Thoracic aorta (tissue), 2 donors: ENCODE results near the gene PDE2A. TPM values are rescaled to one million over a fixed set of nuclear protein-coding genes. Genes with fewer than 3 reads are reported as not detected.

ENCODE experiments used
- ATAC-seq: fragments of 150-250 bp; one replicate; pipeline ENCODE4 v1.8.0; 2017; ENCODE audit warnings: low read depth; ENCODE audit not compliant: insufficient number of reproducible peaks, low FRiP score
- DNase-seq: peaks from one replicate; pipeline ENCODE4 v3.0.0-alpha.2; 2020; ENCODE audit warnings: low spot score
- H3K27ac ChIP-seq, 2 donors: fragments of 200-600 bp; sonication (generic); 1 replicate in 1 of 2; 2 replicates in 1 of 2; pipeline ENCODE4 v1.5.1; 2016; ENCODE audit warnings: mild to moderate bottlenecking in 2 of 2, moderate library complexity in 2 of 2
- H3K27me3 ChIP-seq: fragments of 200-600 bp; sonication (generic); replicated peaks from 2 replicates; pipeline ENCODE4 v1.6.0; 2016; ENCODE audit warnings: mild to moderate bottlenecking; ENCODE audit not compliant: insufficient read depth
- H3K36me3 ChIP-seq: fragments of 200-600 bp; sonication (generic); one replicate; pipeline ENCODE4 v1.5.1; 2016
- H3K4me1 ChIP-seq, 2 donors: fragments of 200-600 bp; sonication (generic); 1 replicate in 1 of 2; 2 replicates in 1 of 2; pipeline versions ENCODE4 v1.5.1 to v1.6.0; 2016; ENCODE audit warnings: low read depth in 2 of 2, mild to moderate bottlenecking in 1 of 2; ENCODE audit not compliant: control insufficient read depth in 1 of 2
- H3K4me3 ChIP-seq: fragments of 200-600 bp; sonication (generic); 2 replicates; pipeline ENCODE4 v1.5.1; 2016; ENCODE audit warnings: mild to moderate bottlenecking
- H3K9me3 ChIP-seq: fragments of 200-600 bp; sonication (generic); 2 replicates; pipeline ENCODE4 v1.5.1; 2016
- total RNA-seq, 2 donors: library from RNA; depleted of rRNA; stranded (reverse); fragments of >200 nt; gene quantifications; one replicate each; pipeline versions ENCODE4 v1.1.0 to v1.2.3, GENCODE V29; 2016
- TF ChIP-seq, protein P1 (sequence below): fragments of 200-600 bp; sonication (generic); IDR thresholded peaks from one replicate; pipeline ENCODE4 v1.5.1; 2019; ENCODE audit warnings: antibody characterized with exemption

Gene PDE2A
- total RNA-seq, 2 donors from 2014 or later, result 28.1 to 37.1 TPM

DNA sequence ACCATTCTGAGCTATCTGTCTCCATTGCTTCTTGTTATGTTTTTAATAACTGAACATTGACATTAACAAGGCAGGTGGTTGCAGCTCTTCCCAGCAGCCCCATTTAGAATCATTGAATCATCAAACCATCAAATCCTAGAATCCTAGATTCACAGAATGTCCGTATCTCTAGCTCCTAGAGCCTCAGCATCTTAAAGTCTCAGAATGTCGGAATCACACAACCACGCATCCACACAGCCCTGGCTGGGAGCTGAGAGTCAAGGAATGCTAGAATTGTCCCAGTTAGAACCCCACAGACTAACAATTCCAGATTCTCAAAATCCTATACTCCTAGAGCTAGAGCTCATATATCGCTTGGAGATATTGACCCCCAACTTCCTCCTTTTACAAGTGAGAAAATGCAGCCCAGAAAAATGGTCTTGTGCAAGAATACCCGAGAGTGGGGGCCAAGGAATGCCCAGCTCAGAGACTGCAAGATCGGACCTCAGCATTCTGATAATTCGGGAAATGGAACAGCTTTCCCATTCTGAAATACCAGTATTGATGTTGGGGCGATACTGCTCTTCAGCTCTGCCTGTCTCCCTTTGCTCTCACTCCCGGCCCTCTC, 38.8 kb downstream of the PDE2A start:
- Histone ChIP-seq H3K36me3 (no peaks in the 10 kb centered on the region), H3K4me1 (peaks cover 0 to 15% of the 10 kb centered on the region in 2 donors), H3K27me3 (no peaks in the 10 kb centered on the region), H3K4me3 (no peak overlapping the region), H3K9me3 (no peaks in the 10 kb centered on the region), H3K27ac (no peak overlapping the region)
- no peak for DNase-seq
- TF ChIP-seq, protein P1, sequence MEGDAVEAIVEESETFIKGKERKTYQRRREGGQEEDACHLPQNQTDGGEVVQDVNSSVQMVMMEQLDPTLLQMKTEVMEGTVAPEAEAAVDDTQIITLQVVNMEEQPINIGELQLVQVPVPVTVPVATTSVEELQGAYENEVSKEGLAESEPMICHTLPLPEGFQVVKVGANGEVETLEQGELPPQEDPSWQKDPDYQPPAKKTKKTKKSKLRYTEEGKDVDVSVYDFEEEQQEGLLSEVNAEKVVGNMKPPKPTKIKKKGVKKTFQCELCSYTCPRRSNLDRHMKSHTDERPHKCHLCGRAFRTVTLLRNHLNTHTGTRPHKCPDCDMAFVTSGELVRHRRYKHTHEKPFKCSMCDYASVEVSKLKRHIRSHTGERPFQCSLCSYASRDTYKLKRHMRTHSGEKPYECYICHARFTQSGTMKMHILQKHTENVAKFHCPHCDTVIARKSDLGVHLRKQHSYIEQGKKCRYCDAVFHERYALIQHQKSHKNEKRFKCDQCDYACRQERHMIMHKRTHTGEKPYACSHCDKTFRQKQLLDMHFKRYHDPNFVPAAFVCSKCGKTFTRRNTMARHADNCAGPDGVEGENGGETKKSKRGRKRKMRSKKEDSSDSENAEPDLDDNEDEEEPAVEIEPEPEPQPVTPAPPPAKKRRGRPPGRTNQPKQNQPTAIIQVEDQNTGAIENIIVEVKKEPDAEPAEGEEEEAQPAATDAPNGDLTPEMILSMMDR, result no peak
- no peak for ATAC-seq

DNA sequence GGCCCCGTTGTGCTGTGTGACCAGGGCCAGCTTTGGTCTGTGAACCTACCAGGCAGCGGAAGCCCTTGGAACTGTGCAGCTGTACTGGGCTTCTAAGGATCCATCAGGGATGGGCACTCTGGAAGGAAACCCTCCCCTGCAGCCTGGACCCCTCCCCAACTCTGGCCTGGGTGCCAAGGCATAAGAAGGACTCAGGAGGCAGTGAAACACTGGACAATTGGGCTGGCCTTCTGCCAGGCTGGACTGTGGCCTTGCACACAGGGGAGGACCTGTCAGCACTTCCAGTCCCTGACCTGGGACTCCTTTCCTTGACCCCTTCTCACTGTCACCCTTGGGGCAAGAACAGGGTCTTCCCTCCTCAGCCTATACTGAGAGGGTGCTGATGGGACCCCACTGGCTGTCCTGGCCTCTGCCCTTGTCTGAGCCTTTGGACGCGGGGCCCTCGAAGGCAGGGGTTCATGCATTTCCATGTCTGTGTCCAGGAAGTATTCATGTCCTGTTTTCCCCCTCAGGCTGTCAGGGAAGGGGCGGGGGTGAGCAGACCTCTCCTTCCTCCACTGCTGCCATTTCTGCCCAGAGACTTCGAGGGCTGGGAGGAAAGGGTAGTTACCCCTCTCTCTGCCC, 39.6 kb downstream of the PDE2A start:
- no peaks in the 10 kb centered on the region for H3K27me3 ChIP-seq
- no peak for DNase-seq
- H3K9me3 ChIP-seq, result no peaks in the 10 kb centered on the region
- TF ChIP-seq, protein P1, result no peak
- ATAC-seq, result no peak
- H3K27ac ChIP-seq, result no peak overlapping the region
- no peaks in the 10 kb centered on the region for H3K36me3 ChIP-seq
- H3K4me1 ChIP-seq, result peaks cover 0 to 15% of the 10 kb centered on the region in 2 donors
- H3K4me3 ChIP-seq, result no peak overlapping the region

DNA sequence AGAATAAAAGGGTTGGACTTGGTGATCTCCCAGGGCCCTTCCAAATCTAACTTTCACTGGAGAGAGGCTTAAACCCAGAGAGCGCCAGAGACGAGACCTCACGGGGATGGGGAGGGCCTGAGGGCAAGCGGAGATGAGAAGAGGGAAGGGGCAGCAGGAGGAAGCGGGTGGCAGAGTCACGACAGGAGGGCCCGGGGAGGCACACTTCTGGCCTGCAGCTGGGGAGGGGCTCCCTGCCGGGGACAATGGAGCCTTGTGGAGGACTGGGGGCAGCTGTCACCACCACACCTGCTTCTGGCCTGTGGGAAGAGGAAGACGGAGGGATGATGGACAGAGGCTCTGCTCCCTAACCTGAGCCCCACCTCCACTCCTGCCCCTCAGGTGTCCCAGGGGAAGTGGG, 40.2 kb downstream of the PDE2A start:
- Histone ChIP-seq H3K4me3 (no peak overlapping the region), H3K9me3 (no peaks in the 10 kb centered on the region), H3K4me1 (peaks cover 0 to 15% of the 10 kb centered on the region in 2 donors), H3K27ac (no peak overlapping the region), H3K27me3 (no peaks in the 10 kb centered on the region), H3K36me3 (no peaks in the 10 kb centered on the region)
- ATAC-seq (no peak), DNase-seq (no peak)
- TF ChIP-seq, protein P1, result no peak

DNA sequence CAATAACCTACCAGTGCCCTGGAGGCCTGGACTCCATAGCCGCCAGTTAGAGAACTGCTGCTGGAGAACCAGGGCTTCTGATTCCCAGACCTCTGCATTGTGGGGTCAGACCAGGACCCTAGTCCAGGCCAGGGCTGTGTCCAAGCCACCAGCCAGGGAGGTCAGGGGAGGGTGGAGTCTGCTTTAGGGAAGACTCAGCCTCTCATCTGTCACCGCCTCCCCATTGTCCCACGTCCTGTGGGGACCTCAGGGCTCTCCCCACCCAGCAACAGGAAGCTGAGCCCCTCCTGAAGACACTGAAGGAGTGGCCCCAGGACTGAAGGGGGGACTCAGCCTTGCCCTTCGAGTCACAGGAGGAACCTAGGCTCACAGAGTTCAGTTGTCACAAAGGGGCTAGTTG, 41.2 kb downstream of the PDE2A start:
- ATAC-seq, result no peak
- Histone ChIP-seq H3K4me1 (peaks cover 0 to 15% of the 10 kb centered on the region in 2 donors), H3K27ac (no peak overlapping the region), H3K36me3 (no peaks in the 10 kb centered on the region), H3K9me3 (no peaks in the 10 kb centered on the region), H3K4me3 (no peak overlapping the region), H3K27me3 (no peaks in the 10 kb centered on the region)
- no peak for DNase-seq
- TF ChIP-seq, protein P1, result no peak

DNA sequence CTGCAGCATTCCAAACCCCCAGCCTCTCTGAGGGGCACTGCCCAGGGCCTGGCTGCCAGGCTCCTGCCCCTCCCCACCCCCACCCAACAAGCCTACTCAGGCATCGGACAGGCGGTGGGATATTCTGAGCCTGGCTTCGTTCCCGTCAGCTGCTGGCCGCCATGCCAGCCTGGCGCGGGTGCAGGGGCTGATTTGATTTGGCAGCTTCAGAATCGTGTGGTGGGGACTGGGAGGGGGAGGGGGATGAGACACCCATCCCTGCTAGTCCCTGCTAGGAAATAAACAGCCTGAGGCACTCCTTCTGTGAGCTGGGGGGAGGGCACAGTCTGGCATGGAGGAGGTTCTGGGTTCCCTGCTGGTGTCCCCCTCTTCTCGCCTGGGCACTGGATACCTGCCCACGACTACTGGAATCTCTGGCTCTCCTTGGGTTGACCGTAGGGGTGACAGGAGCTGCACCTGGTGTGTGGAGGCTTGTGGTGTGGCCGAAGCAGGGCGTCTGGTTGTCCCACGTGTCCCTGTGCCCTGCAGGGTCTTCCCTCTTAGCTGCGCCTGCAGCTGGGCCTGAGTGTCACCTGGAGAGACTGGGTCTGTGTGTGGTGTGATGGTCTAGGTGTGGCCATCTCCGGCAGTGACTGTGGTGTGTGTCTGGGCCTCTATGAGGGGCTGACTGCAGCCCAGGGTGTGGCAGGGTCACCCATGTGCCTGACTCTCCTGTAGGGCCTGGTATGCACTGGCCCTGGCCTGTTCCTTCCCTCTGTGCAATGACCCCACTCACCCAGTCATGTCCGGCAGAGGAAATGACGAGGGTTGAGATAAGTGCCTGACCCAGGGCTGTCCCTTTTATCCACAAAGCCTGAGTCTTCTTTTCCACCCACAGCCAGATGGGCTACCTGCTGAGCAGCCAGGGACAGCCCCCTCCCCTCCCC, 42.2 kb downstream of the PDE2A start:
- no peak for ATAC-seq

More for the DNA sequence above, 42.2 kb downstream of the PDE2A start:
- no peak overlapping the region for H3K4me3 ChIP-seq
- no peak overlapping the region for H3K27ac ChIP-seq
- H3K9me3 ChIP-seq, result no peaks in the 10 kb centered on the region
- H3K36me3 ChIP-seq, result no peaks in the 10 kb centered on the region
- TF ChIP-seq, protein P1, result no peak
- no peaks in the 10 kb centered on the region for H3K27me3 ChIP-seq
- DNase-seq, result no peak
- peaks cover 0 to 23% of the 10 kb centered on the region in 2 donors for H3K4me1 ChIP-seq
